ENCODE measurements around the gene USP11. TPM values are rescaled to one million over a fixed set of nuclear protein-coding genes. Genes with fewer than 3 reads are reported as not detected.

USP11 gene
- total and polyA plus RNA-seq, 4 donors, result 22.9 to 74.8 (median 40.2) TPM

- H3K4me1 ChIP-seq (ENCODE audit: control insufficient read depth in 5 of 5, insufficient read depth in 5 of 5, low read length in 5 of 5), result peaks cover 5 to 31% (median 17%) of the 10 kb centered on the region in 5 donors
- no peak overlapping the region for H3K27ac ChIP-seq (ENCODE audit: low read depth in 1 of 2, low read length in 1 of 2)
- no peak overlapping the region for H3K4me3 ChIP-seq
- 94 to 98% methylated on average over 8 to 10 of the region's 10 CpGs for WGBS, 2 donors
- no peaks in the 10 kb centered on the region for H3K27me3 ChIP-seq (ENCODE audit: control insufficient read depth in 3 of 3, insufficient read depth in 3 of 3, low read length in 2 of 3)
- no peak for TF ChIP-seq CTCF (IDR thresholded peaks at IDR 0.05; ENCODE audit: control extremely low read depth, extremely low read depth)
- peaks cover 0 to 9% (median 0%) of the 10 kb centered on the region in 4 donors for H3K9me3 ChIP-seq (ENCODE audit: control insufficient read depth in 4 of 4, insufficient read depth in 3 of 4, low read length in 3 of 4)
- ATAC-seq (ENCODE audit: insufficient read depth, low FRiP score), result no peak
- no peak overlapping the region for H3K9ac ChIP-seq (ENCODE audit: insufficient read depth in 1 of 2, low read length in 2 of 2)
- H3K36me3 ChIP-seq (ENCODE audit: control insufficient read depth in 4 of 4, insufficient read depth in 4 of 4, low read length in 4 of 4), result peaks cover 19 to 70% (median 51%) of the 10 kb centered on the region in 4 donors
- no peak for DNase-seq
Measured at GRCh38 chrX:47199286-47199685, 33.5 kb upstream of the USP11 start.

GRCh38 chrX:47200385-47201150 lies 32.2 kb upstream of the USP11 start:
- Histone ChIP-seq H3K9ac (ENCODE audit: insufficient read depth in 1 of 2, low read length in 2 of 2) (no peak overlapping the region), H3K9me3 (ENCODE audit: control insufficient read depth in 4 of 4, insufficient read depth in 3 of 4, low read length in 3 of 4) (peaks cover 0 to 9% (median 0%) of the 10 kb centered on the region in 4 donors), H3K4me1 (ENCODE audit: control insufficient read depth in 5 of 5, insufficient read depth in 5 of 5, low read length in 5 of 5) (peaks cover 0 to 21% (median 12%) of the 10 kb centered on the region in 5 donors), H3K36me3 (ENCODE audit: control insufficient read depth in 4 of 4, insufficient read depth in 4 of 4, low read length in 4 of 4) (peaks cover 24 to 80% (median 62%) of the 10 kb centered on the region in 4 donors), H3K27me3 (ENCODE audit: control insufficient read depth in 3 of 3, insufficient read depth in 3 of 3, low read length in 2 of 3) (no peaks in the 10 kb centered on the region), H3K27ac (ENCODE audit: low read depth in 1 of 2, low read length in 1 of 2) (no peak overlapping the region), H3K4me3 (no peak overlapping the region)
- WGBS, 2 donors, result 78 to 89% methylated on average over 6 to 9 of the region's 9 CpGs
- DNase-seq (no peak), ATAC-seq (ENCODE audit: insufficient read depth, low FRiP score) (no peak)
- no peak for TF ChIP-seq CTCF (IDR thresholded peaks at IDR 0.05; ENCODE audit: control extremely low read depth, extremely low read depth)

GRCh38 chrX:47201345-47201944 lies 31.4 kb upstream of the USP11 start:
- peaks cover 0 to 12% (median 12%) of the 10 kb centered on the region in 5 donors for H3K4me1 ChIP-seq (ENCODE audit: control insufficient read depth in 5 of 5, insufficient read depth in 5 of 5, low read length in 5 of 5)
- H3K9me3 ChIP-seq (ENCODE audit: control insufficient read depth in 4 of 4, insufficient read depth in 3 of 4, low read length in 3 of 4), result peaks cover 0 to 9% (median 0%) of the 10 kb centered on the region in 4 donors
- 84 to 93% methylated on average over 8 to 9 of the region's 9 CpGs for WGBS, 2 donors
- no peak for TF ChIP-seq CTCF (IDR thresholded peaks at IDR 0.05; ENCODE audit: control extremely low read depth, extremely low read depth)
- H3K9ac ChIP-seq (ENCODE audit: insufficient read depth in 1 of 2, low read length in 2 of 2), result no peak overlapping the region
- no peak for DNase-seq
- no peak for ATAC-seq (ENCODE audit: insufficient read depth, low FRiP score)
- H3K27ac ChIP-seq (ENCODE audit: low read depth in 1 of 2, low read length in 1 of 2), result no peak overlapping the region
- no peak overlapping the region for H3K4me3 ChIP-seq
- H3K36me3 ChIP-seq (ENCODE audit: control insufficient read depth in 4 of 4, insufficient read depth in 4 of 4, low read length in 4 of 4), result peaks cover 24 to 88% (median 69%) of the 10 kb centered on the region in 4 donors
- no peaks in the 10 kb centered on the region for H3K27me3 ChIP-seq (ENCODE audit: control insufficient read depth in 3 of 3, insufficient read depth in 3 of 3, low read length in 2 of 3)
